Measurements from ENCODE around the gene KRTAP9-6. TPM values are rescaled to one million over a fixed set of nuclear protein-coding genes. Genes with fewer than 3 reads are reported as not detected.

KRTAP9-6 gene
- polyA plus RNA-seq, 1 donor from 2014 or later, result not detected

GRCh38 chr17:41302981-41303380 is 37.8 kb downstream of the KRTAP9-6 start:
- TF ChIP-seq MXI1 (conservative IDR thresholded peaks at IDR 0.05; ENCODE audit: poor library complexity, severe bottlenecking), result no peak
- TF ChIP-seq, protein P1, sequence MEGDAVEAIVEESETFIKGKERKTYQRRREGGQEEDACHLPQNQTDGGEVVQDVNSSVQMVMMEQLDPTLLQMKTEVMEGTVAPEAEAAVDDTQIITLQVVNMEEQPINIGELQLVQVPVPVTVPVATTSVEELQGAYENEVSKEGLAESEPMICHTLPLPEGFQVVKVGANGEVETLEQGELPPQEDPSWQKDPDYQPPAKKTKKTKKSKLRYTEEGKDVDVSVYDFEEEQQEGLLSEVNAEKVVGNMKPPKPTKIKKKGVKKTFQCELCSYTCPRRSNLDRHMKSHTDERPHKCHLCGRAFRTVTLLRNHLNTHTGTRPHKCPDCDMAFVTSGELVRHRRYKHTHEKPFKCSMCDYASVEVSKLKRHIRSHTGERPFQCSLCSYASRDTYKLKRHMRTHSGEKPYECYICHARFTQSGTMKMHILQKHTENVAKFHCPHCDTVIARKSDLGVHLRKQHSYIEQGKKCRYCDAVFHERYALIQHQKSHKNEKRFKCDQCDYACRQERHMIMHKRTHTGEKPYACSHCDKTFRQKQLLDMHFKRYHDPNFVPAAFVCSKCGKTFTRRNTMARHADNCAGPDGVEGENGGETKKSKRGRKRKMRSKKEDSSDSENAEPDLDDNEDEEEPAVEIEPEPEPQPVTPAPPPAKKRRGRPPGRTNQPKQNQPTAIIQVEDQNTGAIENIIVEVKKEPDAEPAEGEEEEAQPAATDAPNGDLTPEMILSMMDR (IDR thresholded peaks at IDR 0.05; ENCODE audit: poor library complexity, severe bottlenecking), result no peak
- no peak for TF ChIP-seq REST (IDR thresholded peaks at IDR 0.05; ENCODE audit: borderline replicate concordance)
- TF ChIP-seq SMC3 (conservative IDR thresholded peaks at IDR 0.05; ENCODE audit: poor library complexity), result no peak
- TF ChIP-seq EP300 (conservative IDR thresholded peaks at IDR 0.05; ENCODE audit: poor library complexity, severe bottlenecking), result no peak
- TF ChIP-seq EZH2 (IDR thresholded peaks at IDR 0.05; ENCODE audit: borderline replicate concordance, insufficient read depth, low read length, poor library complexity, severe bottlenecking), result no peak
- TF ChIP-seq TAF1 (IDR thresholded peaks at IDR 0.05; ENCODE audit: low read depth), result no peak
- TF ChIP-seq RAD21 (conservative IDR thresholded peaks at IDR 0.05), result no peak
- TF ChIP-seq POLR2AphosphoS5 (IDR thresholded peaks at IDR 0.05), result no peak
- Histone ChIP-seq H3K9ac (ENCODE audit: low read length) (no peak overlapping the region), H3K9me2 (ENCODE audit: insufficient read depth, low read length) (no peaks in the 10 kb centered on the region), H3K9me3 (ENCODE audit: low read length) (no peaks in the 10 kb centered on the region), H3K36me3 (ENCODE audit: insufficient read depth, low read length) (no peaks in the 10 kb centered on the region), H2AFZ (ENCODE audit: low read depth, low read length) (no peak overlapping the region), H3K4me2 (ENCODE audit: low read length) (no peak overlapping the region), H3K27me3 (ENCODE audit: insufficient read depth, low read depth, low read length) (no peaks in the 10 kb centered on the region), H3K27ac (ENCODE audit: low read length) (no peak overlapping the region), H3F3A (ENCODE audit: insufficient read depth, low read length, poor library complexity, severe bottlenecking) (no peaks in the 10 kb centered on the region), H3K4me3 (ENCODE audit: low read length) (no peak overlapping the region), H3K79me2 (replicated peaks; ENCODE audit: insufficient read depth, low read length) (no peaks in the 10 kb centered on the region), H4K20me1 (ENCODE audit: insufficient read depth) (no peaks in the 10 kb centered on the region)

GRCh38 chr17:41304091-41304490 is 38.9 kb downstream of the KRTAP9-6 start:
- H3K79me2 ChIP-seq (replicated peaks; ENCODE audit: insufficient read depth, low read length), result no peaks in the 10 kb centered on the region

More at GRCh38 chr17:41304091-41304490, 38.9 kb downstream of the KRTAP9-6 start:
- H3K4me3 ChIP-seq (ENCODE audit: low read length), result no peak overlapping the region
- no peak for TF ChIP-seq REST (IDR thresholded peaks at IDR 0.05; ENCODE audit: borderline replicate concordance)
- no peak for TF ChIP-seq MXI1 (conservative IDR thresholded peaks at IDR 0.05; ENCODE audit: poor library complexity, severe bottlenecking)
- no peak for TF ChIP-seq SMC3 (conservative IDR thresholded peaks at IDR 0.05; ENCODE audit: poor library complexity)
- no peak for TF ChIP-seq EP300 (conservative IDR thresholded peaks at IDR 0.05; ENCODE audit: poor library complexity, severe bottlenecking)
- TF ChIP-seq TAF1 (IDR thresholded peaks at IDR 0.05; ENCODE audit: low read depth), result no peak
- no peak for TF ChIP-seq POLR2AphosphoS5 (IDR thresholded peaks at IDR 0.05)
- TF ChIP-seq, protein P1 (IDR thresholded peaks at IDR 0.05; ENCODE audit: poor library complexity, severe bottlenecking), result no peak
- no peak for TF ChIP-seq RAD21 (conservative IDR thresholded peaks at IDR 0.05)
- no peak for TF ChIP-seq EZH2 (IDR thresholded peaks at IDR 0.05; ENCODE audit: borderline replicate concordance, insufficient read depth, low read length, poor library complexity, severe bottlenecking)
- no peak overlapping the region for H3K4me2 ChIP-seq (ENCODE audit: low read length)
- no peaks in the 10 kb centered on the region for H3K9me3 ChIP-seq (ENCODE audit: low read length)
- no peak overlapping the region for H3K27ac ChIP-seq (ENCODE audit: low read length)
- no peak overlapping the region for H2AFZ ChIP-seq (ENCODE audit: low read depth, low read length)
- no peaks in the 10 kb centered on the region for H3F3A ChIP-seq (ENCODE audit: insufficient read depth, low read length, poor library complexity, severe bottlenecking)
- H3K27me3 ChIP-seq (ENCODE audit: insufficient read depth, low read depth, low read length), result no peaks in the 10 kb centered on the region
- no peaks in the 10 kb centered on the region for H3K36me3 ChIP-seq (ENCODE audit: insufficient read depth, low read length)
- H4K20me1 ChIP-seq (ENCODE audit: insufficient read depth), result no peaks in the 10 kb centered on the region
- H3K9ac ChIP-seq (ENCODE audit: low read length), result no peak overlapping the region
- no peaks in the 10 kb centered on the region for H3K9me2 ChIP-seq (ENCODE audit: insufficient read depth, low read length)

Measured in neural cell (in vitro differentiated cells).